Measurements from ENCODE around the gene LMOD1.
"Not testable (repeated sequence)": the region's sequence is repeated elsewhere in the genome, so short reads cannot be mapped to it uniquely, and the experiment has no call there.

Gene LMOD1

GRCh38 chr1:201945863-201946223 is 505 bp downstream of the LMOD1 start:
- no peak for DNase-seq (ENCODE audit: low spot score)

GRCh38 chr1:201945157-201945556 is 1.2 kb downstream of the LMOD1 start:
- no peak for DNase-seq (ENCODE audit: low spot score)

DNA sequence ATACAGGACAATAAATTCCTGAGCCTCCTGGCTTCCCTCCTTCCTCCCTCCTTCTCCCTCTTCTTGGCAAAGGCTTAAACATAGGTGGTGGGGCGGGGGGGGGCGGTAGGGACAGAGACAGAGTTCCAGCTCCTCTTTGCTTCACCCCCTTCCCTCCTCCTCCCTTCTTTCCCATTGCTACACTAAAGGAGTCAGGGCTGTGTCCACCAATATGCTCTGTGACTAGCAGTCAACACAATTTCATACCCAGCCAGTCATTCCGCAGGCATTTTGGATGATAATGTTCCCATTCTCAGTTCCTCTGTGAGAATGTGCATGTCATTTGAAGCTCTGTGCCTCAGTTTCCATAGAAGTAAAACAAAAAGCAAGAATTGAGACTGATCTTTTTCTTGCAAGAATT is 1.7 kb downstream of the LMOD1 start:
- DNase-seq (ENCODE audit: low spot score): no peak

DNA sequence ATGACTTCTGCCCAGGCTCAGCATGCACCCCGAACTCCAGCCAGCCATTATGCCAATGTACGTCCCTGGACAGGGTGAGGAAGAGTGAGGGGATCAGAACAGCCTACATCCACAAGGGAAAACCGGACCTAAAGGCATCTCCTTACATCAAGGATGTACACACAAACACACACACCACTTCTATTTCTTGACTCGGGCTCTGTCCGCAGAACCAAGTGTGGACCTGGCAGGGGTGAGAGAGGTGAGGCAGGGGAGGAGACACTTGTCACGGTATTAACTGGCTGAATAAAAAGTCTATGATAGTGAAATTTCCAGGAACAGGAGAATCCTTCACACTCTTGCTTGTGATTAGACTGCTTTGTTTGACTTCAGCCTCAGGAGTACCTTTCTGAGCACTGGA is 2.3 kb downstream of the LMOD1 start:
- no peak for DNase-seq (ENCODE audit: low spot score)

DNA sequence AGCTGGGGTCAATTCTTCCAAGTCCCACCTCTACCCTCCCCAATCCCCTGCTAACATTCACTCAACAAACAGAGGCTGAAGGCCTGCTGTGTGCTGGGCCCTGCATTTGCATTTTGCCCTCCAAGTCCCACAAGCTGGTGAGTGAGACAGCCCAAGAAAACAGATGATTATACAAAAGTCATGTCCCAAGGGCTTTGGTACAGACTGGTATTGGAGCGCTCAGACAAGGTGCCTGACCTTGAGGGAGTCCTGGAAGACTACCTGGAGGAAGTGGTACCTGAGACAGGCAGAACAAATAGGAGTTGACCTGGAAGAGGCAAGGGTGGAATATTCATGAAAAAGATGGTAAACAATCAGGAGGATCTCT is 4.2 kb downstream of the LMOD1 start:
- no peak for DNase-seq (ENCODE audit: low spot score)

DNA sequence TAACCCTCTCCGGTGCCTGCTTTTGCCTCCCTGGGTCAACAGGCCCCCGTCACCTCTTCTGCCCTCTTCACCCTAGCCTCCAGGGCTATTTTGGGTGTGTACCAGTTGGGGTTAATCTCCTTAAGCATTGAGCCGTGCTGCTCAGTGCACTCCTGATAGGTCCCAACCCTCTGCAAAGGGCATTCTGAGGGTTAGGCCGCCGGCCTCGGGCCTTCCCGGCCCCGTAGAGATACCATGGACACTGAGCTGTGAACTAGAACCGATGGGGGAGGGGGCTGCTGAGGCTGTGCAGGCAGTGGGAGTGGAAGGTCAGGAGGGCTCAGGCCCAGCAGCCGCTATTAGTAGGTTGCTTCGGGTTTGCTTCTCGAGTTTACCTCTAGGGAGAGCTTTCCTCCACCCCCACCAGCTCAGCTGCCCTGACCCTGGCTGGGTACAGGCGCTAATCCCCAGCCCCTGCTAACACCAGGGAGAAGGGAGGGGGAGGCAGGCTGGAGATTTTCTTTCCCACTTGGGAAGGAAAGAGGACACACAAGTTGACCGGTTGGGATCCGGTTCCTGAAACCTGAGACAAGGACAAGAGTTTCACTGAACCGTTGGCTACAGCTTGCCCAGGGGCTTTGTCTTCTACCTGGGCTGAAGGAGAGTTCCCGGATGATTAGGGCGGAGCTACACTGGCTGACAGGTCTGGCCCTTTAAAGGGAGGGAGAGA is 4.8 kb downstream of the LMOD1 start:
- no peak for DNase-seq (ENCODE audit: low spot score)

DNA sequence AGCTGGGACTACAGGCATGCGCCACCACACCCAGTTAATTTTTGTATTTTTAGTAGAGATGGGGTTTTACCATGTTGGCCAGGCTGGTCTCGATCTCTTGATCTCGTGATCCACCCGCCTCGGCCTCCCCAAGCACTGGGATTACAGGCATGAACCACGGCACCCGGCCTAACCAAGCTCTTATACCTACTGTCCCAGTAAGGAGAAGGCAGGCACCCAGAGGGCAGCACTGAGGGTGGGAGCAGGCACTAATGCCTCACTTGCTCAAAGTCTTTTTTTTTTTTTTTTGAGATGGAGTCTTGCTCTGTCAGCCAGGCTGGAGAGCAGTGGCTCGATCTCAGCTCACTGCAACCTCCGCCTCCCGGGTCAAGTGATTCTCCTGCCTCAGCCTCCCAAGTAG is 6.0 kb downstream of the LMOD1 start:
- not testable (repeated sequence) for DNase-seq (ENCODE audit: low spot score)

GRCh38 chr1:201939574-201939973 is 6.8 kb downstream of the LMOD1 start:
- DNase-seq (ENCODE audit: low spot score): no peak

DNA sequence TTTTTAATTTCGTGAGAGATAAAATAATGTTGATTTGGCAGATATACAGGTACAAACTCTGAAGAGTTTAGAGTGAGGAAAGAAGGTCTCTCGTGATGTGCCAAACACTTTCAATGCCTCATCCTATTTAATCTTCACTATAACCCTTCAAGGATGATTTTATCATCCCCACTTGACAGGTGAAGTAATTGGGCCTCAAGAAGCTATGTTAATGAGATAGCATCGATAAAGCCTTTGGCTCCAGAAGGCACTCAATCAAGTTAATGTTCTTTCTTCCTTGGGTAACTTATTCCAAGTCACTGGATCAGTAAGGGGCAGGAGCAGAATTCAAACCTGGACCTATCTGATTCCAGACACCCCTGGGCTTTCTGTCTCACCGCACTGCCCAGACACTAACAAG is 7.2 kb downstream of the LMOD1 start:
- no peak for DNase-seq (ENCODE audit: low spot score)

DNA sequence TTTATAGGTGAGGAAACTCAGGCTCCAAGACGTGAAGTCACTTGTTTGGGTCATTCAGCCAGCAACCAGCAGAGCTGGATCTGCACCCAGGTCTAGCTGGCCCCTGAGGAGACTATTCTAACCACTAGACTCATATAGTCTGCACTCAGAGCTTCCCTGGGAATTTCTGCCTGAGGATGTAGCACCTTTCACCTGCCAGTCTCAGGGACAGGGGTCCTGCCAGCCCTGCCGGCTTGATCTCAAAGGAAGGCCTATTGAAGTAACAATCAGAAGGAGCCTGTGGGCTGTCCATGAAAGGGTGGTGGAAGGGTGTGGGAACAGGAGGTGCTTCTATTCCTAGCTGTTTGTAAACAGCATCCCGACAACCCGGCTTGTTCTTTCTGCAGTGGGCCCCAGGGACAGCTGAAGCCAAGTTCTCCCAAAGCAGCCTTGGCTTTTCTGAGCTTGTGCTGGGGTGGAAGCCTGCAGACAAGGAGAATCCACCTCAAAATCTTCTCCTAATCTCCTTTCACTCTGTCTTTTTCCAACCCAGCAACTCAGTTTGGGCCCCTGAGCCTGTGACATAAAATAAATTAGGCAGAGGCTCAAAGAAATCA is 7.8 kb downstream of the LMOD1 start:
- no peak for DNase-seq (ENCODE audit: low spot score)

DNA sequence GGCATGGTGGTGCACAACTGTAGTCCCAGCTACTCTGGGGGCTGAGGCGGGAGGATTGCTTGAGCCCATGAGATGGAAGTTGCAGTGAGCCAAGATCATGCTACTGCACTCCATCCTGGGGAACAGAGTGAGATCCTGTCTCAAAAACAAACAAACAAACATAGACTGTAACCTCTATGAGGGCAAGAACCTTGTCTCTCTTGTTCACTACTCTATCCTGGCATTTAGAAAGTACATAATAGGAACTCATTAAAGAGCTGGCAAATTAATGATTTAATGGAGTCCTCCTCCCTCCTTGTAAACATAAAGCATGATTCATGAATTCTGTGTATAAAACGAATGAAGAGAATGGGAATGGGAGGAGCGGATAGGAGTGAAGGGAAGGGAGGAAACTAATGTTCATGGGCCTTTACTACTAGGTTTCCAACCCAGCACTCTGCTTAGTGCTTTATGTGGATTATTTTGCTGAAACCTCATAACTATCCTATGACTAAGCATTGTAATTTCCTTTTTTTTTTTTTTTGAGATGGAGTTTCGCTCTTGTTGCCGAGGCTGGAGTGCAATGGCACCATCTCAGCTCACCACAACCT is 8.6 kb downstream of the LMOD1 start:
- DNase-seq (ENCODE audit: low spot score): no peak

DNA sequence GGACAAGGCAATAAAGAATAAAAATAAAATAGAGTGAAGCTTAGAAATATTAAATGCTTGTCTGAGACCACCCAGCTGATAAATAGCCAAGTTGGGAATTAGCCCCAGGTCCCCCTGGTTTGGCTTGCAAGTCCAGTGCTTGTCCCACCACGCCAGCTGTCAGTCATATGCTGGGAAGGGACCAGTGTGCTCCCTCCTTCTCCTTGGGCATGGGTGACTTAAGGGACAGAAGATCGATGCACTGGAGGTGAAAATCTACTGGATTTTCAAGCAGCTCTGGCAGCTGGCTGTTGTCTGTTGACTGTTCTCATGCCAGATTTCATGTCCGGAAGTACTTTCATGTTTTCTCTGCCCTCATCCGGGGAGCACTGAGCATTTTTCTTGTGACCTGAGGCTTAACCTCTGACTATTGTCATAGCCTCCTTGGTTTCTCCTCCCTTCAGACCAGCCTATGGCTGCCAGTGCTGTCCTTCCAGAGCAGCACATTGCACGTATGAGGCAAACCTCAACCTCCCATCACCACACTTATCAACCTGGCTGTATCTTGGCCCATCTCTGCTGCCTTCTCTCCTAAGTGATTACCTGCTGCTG is 12.4 kb downstream of the LMOD1 start:
- DNase-seq (ENCODE audit: low spot score): no peak

DNA sequence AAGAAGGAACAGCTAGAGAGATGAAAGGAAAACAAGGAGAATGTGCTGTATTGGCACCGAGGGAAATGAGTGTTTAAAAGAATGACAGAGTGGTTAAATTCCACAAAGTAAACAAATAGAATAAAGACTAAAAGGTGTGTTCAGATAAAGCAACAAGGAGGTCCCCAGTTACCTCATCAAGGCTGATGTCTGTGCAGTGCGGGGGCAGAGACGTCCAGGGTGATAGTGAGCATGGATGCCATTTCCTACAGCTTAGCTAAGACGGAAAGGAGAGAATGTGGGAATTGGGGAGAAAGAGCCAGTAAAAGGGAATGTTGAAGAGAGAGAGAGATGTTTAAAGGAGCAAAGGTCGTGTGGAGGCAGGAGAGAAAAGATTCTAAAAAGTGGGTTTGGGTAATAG is 15.5 kb downstream of the LMOD1 start:
- no peak for DNase-seq (ENCODE audit: low spot score)

- no peak for DNase-seq (ENCODE audit: low spot score)
Measured at GRCh38 chr1:201930137-201930536, 16.2 kb downstream of the LMOD1 start.

DNA sequence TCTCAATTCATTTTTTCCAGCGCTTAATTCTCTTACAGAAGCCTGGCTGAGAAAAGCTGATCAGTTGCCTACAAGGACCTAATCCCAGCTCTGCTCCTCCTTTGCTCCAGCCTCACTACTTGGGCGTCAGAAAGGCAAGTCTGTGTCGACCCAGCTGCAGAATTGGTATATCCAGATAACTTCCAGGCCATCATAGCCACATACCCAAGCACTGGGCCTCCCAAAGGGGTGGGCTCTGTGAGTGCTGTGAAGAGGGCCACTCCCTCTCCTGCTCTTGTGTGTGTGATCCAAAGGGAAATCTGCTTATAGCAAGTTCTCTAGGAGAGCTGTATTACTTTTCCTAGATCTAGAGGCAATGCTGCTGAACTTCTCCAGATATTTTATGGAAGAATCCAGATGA is 18.1 kb downstream of the LMOD1 start:
- DNase-seq (ENCODE audit: low spot score): no peak

- DNase-seq (ENCODE audit: low spot score): no peak
Measured at GRCh38 chr1:201925981-201926645, 20.2 kb downstream of the LMOD1 start.

GRCh38 chr1:201925301-201925567 is 21.1 kb downstream of the LMOD1 start:
- no peak for DNase-seq (ENCODE audit: low spot score)

GRCh38 chr1:201921952-201922558 is 24.3 kb downstream of the LMOD1 start:
- no peak for DNase-seq (ENCODE audit: low spot score)

- DNase-seq (ENCODE audit: low spot score): no peak
Measured at GRCh38 chr1:201918343-201918742, 28.0 kb downstream of the LMOD1 start.

DNA sequence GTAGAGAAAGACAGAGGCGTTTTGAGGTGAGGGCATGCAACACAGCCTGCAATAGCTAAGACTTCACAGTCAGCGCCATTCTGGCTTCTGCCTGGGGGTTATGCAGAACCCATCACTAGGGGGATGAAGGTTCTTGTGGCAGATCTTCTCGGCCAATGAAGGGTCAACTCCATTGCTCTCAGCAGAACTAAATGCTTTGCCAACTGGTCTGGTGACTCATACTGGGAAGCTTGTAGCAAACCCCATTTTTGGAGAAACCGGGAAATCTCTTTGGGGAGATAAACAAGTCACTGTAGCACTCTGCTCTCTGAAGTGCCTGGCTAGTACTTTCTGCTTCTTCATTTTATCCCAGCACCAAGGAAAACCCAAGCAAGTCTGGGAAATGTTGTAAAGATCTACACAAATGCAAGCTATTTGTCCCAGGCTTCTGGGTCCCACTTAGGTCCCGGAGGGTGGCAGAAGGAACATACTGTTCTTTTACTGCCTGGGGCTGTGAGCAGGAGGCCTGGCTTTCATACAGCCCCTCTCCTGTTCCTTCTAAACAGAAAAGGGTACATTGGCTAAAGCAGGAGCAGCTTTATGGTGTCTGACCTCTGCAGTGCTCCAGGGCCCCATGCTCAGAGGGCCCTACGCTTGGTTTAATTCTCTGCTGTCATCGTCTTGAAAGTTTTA is 28.9 kb downstream of the LMOD1 start:
- DNase-seq (ENCODE audit: low spot score): no peak

GRCh38 chr1:201916649-201917249 is 29.6 kb downstream of the LMOD1 start:
- no peak for DNase-seq (ENCODE audit: low spot score)
